ENCODE results near the gene CDKAL1.

DNA sequence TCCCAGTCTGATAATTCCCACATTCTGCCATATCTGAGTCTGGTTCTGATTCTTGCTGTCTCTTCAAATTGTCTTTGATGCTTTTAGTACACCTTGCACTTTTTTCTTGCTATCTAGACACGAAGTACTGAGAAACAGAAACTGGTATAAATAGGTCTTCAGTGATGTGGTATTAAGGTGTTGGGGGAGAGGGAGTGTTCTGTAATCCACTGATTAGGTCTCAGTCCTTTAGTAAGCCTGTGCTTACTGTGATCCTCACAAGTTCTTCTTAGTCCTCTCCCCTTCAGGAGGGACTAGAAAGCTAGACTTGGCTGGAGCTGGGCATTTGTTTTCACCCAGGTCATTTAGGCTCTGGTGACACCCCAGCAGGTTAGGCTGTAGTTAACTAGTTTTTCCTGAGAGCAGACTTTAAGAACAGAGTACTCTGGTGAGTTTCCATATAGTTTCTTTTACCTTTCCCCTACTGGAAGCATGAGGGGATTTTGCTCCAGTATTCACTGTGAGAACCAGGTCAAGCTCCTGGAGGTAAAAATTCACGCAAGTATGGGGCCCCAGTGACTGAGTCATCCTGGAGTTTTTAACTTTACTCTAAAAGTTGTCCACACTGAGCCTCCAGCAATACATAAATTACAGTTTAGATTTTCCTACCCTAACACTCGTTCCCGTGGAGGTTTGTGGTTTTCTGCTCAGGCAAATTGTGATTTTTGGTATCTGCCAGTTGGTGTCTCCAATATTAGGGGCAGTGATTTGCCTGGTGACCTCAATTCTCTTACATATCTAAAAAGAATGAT is 154.6 kb downstream of the CDKAL1 start:
- TF ChIP-seq, protein P1, sequence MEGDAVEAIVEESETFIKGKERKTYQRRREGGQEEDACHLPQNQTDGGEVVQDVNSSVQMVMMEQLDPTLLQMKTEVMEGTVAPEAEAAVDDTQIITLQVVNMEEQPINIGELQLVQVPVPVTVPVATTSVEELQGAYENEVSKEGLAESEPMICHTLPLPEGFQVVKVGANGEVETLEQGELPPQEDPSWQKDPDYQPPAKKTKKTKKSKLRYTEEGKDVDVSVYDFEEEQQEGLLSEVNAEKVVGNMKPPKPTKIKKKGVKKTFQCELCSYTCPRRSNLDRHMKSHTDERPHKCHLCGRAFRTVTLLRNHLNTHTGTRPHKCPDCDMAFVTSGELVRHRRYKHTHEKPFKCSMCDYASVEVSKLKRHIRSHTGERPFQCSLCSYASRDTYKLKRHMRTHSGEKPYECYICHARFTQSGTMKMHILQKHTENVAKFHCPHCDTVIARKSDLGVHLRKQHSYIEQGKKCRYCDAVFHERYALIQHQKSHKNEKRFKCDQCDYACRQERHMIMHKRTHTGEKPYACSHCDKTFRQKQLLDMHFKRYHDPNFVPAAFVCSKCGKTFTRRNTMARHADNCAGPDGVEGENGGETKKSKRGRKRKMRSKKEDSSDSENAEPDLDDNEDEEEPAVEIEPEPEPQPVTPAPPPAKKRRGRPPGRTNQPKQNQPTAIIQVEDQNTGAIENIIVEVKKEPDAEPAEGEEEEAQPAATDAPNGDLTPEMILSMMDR (IDR thresholded peaks at IDR 0.05; ENCODE audit: low read depth, low read length, missing input control) = no peak
- no peak for TF ChIP-seq TAF1 (conservative IDR thresholded peaks at IDR 0.05)
- TF ChIP-seq YY1 (IDR thresholded peaks at IDR 0.05) = no peak
- TF ChIP-seq RAD21 (IDR thresholded peaks at IDR 0.05) = no peak
- TF ChIP-seq ZBTB33 (IDR thresholded peaks at IDR 0.05) = no peak
- no peak for TF ChIP-seq SP1 (IDR thresholded peaks at IDR 0.05)
- TF ChIP-seq HNF4G (IDR thresholded peaks at IDR 0.05) = no peak
- TF ChIP-seq EGR1 (IDR thresholded peaks at IDR 0.05; ENCODE audit: low read depth in 2 of 2) = no peak
- no peak for TF ChIP-seq FOXA1 (IDR thresholded peaks at IDR 0.05)
- no peak for TF ChIP-seq NR2F2 (IDR thresholded peaks at IDR 0.05)
- no peak for TF ChIP-seq GABPA (IDR thresholded peaks at IDR 0.05 in 1 of 2, conservative IDR thresholded peaks at IDR 0.05 in 1 of 2)
- TF ChIP-seq RXRA (IDR thresholded peaks at IDR 0.05) = no peak
- TF ChIP-seq, protein P2, sequence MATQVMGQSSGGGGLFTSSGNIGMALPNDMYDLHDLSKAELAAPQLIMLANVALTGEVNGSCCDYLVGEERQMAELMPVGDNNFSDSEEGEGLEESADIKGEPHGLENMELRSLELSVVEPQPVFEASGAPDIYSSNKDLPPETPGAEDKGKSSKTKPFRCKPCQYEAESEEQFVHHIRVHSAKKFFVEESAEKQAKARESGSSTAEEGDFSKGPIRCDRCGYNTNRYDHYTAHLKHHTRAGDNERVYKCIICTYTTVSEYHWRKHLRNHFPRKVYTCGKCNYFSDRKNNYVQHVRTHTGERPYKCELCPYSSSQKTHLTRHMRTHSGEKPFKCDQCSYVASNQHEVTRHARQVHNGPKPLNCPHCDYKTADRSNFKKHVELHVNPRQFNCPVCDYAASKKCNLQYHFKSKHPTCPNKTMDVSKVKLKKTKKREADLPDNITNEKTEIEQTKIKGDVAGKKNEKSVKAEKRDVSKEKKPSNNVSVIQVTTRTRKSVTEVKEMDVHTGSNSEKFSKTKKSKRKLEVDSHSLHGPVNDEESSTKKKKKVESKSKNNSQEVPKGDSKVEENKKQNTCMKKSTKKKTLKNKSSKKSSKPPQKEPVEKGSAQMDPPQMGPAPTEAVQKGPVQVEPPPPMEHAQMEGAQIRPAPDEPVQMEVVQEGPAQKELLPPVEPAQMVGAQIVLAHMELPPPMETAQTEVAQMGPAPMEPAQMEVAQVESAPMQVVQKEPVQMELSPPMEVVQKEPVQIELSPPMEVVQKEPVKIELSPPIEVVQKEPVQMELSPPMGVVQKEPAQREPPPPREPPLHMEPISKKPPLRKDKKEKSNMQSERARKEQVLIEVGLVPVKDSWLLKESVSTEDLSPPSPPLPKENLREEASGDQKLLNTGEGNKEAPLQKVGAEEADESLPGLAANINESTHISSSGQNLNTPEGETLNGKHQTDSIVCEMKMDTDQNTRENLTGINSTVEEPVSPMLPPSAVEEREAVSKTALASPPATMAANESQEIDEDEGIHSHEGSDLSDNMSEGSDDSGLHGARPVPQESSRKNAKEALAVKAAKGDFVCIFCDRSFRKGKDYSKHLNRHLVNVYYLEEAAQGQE (IDR thresholded peaks at IDR 0.05) = no peak

Data from liver (tissue), 3 donors.